ENCODE measurements around the gene SLC9A1.

The SLC9A1 gene

GRCh38 chr1:27097484-27097917 is 57.4 kb downstream of the SLC9A1 start:
- H3K4me1 Mint-ChIP-seq, result peaks cover 37% of the 10 kb centered on the region
- peak; percentile 53 for ATAC-seq
- no peak overlapping the region for H3K4me3 Mint-ChIP-seq
- H3K27me3 Mint-ChIP-seq, result no peaks in the 10 kb centered on the region
- peaks cover 2% of the 10 kb centered on the region for H3K36me3 Mint-ChIP-seq
- no peak overlapping the region for H3K27ac Mint-ChIP-seq
- no peaks in the 10 kb centered on the region for H3K9me3 Mint-ChIP-seq

GRCh38 chr1:27095576-27095975 is 59.3 kb downstream of the SLC9A1 start:
- no peaks in the 10 kb centered on the region for H3K36me3 Mint-ChIP-seq
- ATAC-seq, result no peak

GRCh38 chr1:27092888-27093287 is 62.0 kb downstream of the SLC9A1 start:
- no peak for ATAC-seq
- no peaks in the 10 kb centered on the region for H3K36me3 Mint-ChIP-seq
- peaks cover 6% of the 10 kb centered on the region for H3K4me1 Mint-ChIP-seq
- no peak overlapping the region for H3K27ac Mint-ChIP-seq
- H3K4me3 Mint-ChIP-seq, result no peak overlapping the region
- no peaks in the 10 kb centered on the region for H3K9me3 Mint-ChIP-seq
- peaks cover 12% of the 10 kb centered on the region for H3K27me3 Mint-ChIP-seq

More at GRCh38 chr1:27095576-27095975, 59.3 kb downstream of the SLC9A1 start:
- Mint-ChIP-seq H3K27me3 (no peaks in the 10 kb centered on the region), H3K4me1 (peaks cover 31% of the 10 kb centered on the region), H3K9me3 (no peaks in the 10 kb centered on the region), H3K4me3 (no peak overlapping the region), H3K27ac (no peak overlapping the region)

GRCh38 chr1:27090911-27091310 is 64.0 kb downstream of the SLC9A1 start:
- Mint-ChIP-seq H3K4me1 (no peaks in the 10 kb centered on the region), H3K27me3 (peaks cover 31% of the 10 kb centered on the region), H3K27ac (no peak overlapping the region), H3K36me3 (no peaks in the 10 kb centered on the region), H3K9me3 (peaks cover 3% of the 10 kb centered on the region), H3K4me3 (no peak overlapping the region)
- no peak for ATAC-seq

- H3K27ac Mint-ChIP-seq, result no peak overlapping the region
- H3K9me3 Mint-ChIP-seq, result peaks cover 10% of the 10 kb centered on the region
- no peaks in the 10 kb centered on the region for H3K4me1 Mint-ChIP-seq
- ATAC-seq, result no peak
- peaks cover 31% of the 10 kb centered on the region for H3K27me3 Mint-ChIP-seq
- no peaks in the 10 kb centered on the region for H3K36me3 Mint-ChIP-seq
- no peak overlapping the region for H3K4me3 Mint-ChIP-seq
Measured at GRCh38 chr1:27087371-27088220, 67.3 kb downstream of the SLC9A1 start.

GRCh38 chr1:27086628-27087027 is 68.3 kb downstream of the SLC9A1 start:
- peaks cover 10% of the 10 kb centered on the region for H3K9me3 Mint-ChIP-seq
- H3K27ac Mint-ChIP-seq, result no peak overlapping the region
- no peaks in the 10 kb centered on the region for H3K36me3 Mint-ChIP-seq
- no peak overlapping the region for H3K4me3 Mint-ChIP-seq
- H3K4me1 Mint-ChIP-seq, result no peaks in the 10 kb centered on the region
- peaks cover 31% of the 10 kb centered on the region for H3K27me3 Mint-ChIP-seq
- ATAC-seq, result no peak

- Mint-ChIP-seq H3K4me1 (no peaks in the 10 kb centered on the region), H3K4me3 (no peak overlapping the region), H3K27me3 (peaks cover 31% of the 10 kb centered on the region), H3K9me3 (peaks cover 10% of the 10 kb centered on the region), H3K36me3 (no peaks in the 10 kb centered on the region), H3K27ac (no peak overlapping the region)
- no peak for ATAC-seq
Measured at GRCh38 chr1:27086026-27086425, 68.9 kb downstream of the SLC9A1 start.

- no peak overlapping the region for H3K27ac Mint-ChIP-seq
- ATAC-seq, result no peak
- H3K4me3 Mint-ChIP-seq, result no peak overlapping the region
- H3K36me3 Mint-ChIP-seq, result no peaks in the 10 kb centered on the region
- H3K9me3 Mint-ChIP-seq, result peaks cover 10% of the 10 kb centered on the region
- no peaks in the 10 kb centered on the region for H3K4me1 Mint-ChIP-seq
- H3K27me3 Mint-ChIP-seq, result peaks cover 31% of the 10 kb centered on the region
Measured at GRCh38 chr1:27084107-27084506, 70.8 kb downstream of the SLC9A1 start.

GRCh38 chr1:27077968-27078367 is 77.0 kb downstream of the SLC9A1 start:
- no peak for ATAC-seq
- Mint-ChIP-seq H3K4me1 (no peaks in the 10 kb centered on the region), H3K4me3 (no peak overlapping the region), H3K9me3 (no peaks in the 10 kb centered on the region), H3K36me3 (no peaks in the 10 kb centered on the region), H3K27ac (no peak overlapping the region), H3K27me3 (peaks cover 12% of the 10 kb centered on the region)

GRCh38 chr1:27076803-27077202 is 78.1 kb downstream of the SLC9A1 start:
- no peaks in the 10 kb centered on the region for H3K9me3 Mint-ChIP-seq
- no peak overlapping the region for H3K27ac Mint-ChIP-seq
- no peak overlapping the region for H3K4me3 Mint-ChIP-seq
- H3K36me3 Mint-ChIP-seq, result no peaks in the 10 kb centered on the region
- no peaks in the 10 kb centered on the region for H3K4me1 Mint-ChIP-seq
- no peak for ATAC-seq
- peaks cover 13% of the 10 kb centered on the region for H3K27me3 Mint-ChIP-seq

- Mint-ChIP-seq H3K27me3 (peaks cover 28% of the 10 kb centered on the region), H3K27ac (no peak overlapping the region), H3K4me3 (no peak overlapping the region), H3K9me3 (no peaks in the 10 kb centered on the region), H3K4me1 (no peaks in the 10 kb centered on the region), H3K36me3 (no peaks in the 10 kb centered on the region)
- peak; percentile 50 for ATAC-seq
Measured at GRCh38 chr1:27074175-27074780, 80.6 kb downstream of the SLC9A1 start.

GRCh38 chr1:27071049-27071416 is 83.9 kb downstream of the SLC9A1 start:
- H3K27me3 Mint-ChIP-seq, result peaks cover 37% of the 10 kb centered on the region
- no peaks in the 10 kb centered on the region for H3K36me3 Mint-ChIP-seq
- no peaks in the 10 kb centered on the region for H3K9me3 Mint-ChIP-seq
- no peak overlapping the region for H3K27ac Mint-ChIP-seq
- no peak overlapping the region for H3K4me3 Mint-ChIP-seq
- no peaks in the 10 kb centered on the region for H3K4me1 Mint-ChIP-seq
- ATAC-seq, result no peak

GRCh38 chr1:27070390-27071048 is 84.4 kb downstream of the SLC9A1 start:
- no peaks in the 10 kb centered on the region for H3K9me3 Mint-ChIP-seq
- ATAC-seq, result no peak
- no peaks in the 10 kb centered on the region for H3K36me3 Mint-ChIP-seq
- peaks cover 37% of the 10 kb centered on the region for H3K27me3 Mint-ChIP-seq
- H3K4me1 Mint-ChIP-seq, result no peaks in the 10 kb centered on the region
- H3K4me3 Mint-ChIP-seq, result no peak overlapping the region
- no peak overlapping the region for H3K27ac Mint-ChIP-seq

GRCh38 chr1:27068922-27069321 is 86.0 kb downstream of the SLC9A1 start:
- Mint-ChIP-seq H3K27me3 (peaks cover 37% of the 10 kb centered on the region), H3K36me3 (no peaks in the 10 kb centered on the region), H3K4me1 (no peaks in the 10 kb centered on the region), H3K9me3 (no peaks in the 10 kb centered on the region), H3K27ac (no peak overlapping the region), H3K4me3 (no peak overlapping the region)
- ATAC-seq, result no peak

GRCh38 chr1:27065999-27066630 is 88.8 kb downstream of the SLC9A1 start:
- no peaks in the 10 kb centered on the region for H3K9me3 Mint-ChIP-seq
- H3K4me1 Mint-ChIP-seq, result no peaks in the 10 kb centered on the region
- H3K4me3 Mint-ChIP-seq, result no peak overlapping the region
- H3K36me3 Mint-ChIP-seq, result no peaks in the 10 kb centered on the region
- peaks cover 29% of the 10 kb centered on the region for H3K27me3 Mint-ChIP-seq
- no peak overlapping the region for H3K27ac Mint-ChIP-seq
- ATAC-seq, result no peak

All from stimulated activated memory B cell treated with anti-CD40 and anti-IgM and Interleukin-4, amounts not matched to agents 10 μg/mL and 1 μg/mL and 100 μg/mL, for 72 hours (primary cell).